ENCODE results near the gene LY6G6F. TPM values are rescaled to one million over a fixed set of nuclear protein-coding genes. Genes with fewer than 3 reads are reported as not detected.

Gene LY6G6F
- polyA plus RNA-seq, 1 of the 3 experiments (the other 2 are of a cell fraction): not detected

- ChIA-PET CTCF (interaction anchor here (0.7 to 1.6 kb wide), 5 partner anchors 52 to 147 kb away, joined by 3 to 4 read pairs (median 4); partner anchors contain the start of gene VARS1), POLR2A (no interaction called here)
- Histone ChIP-seq H3K27ac (ENCODE audit: low read depth in 2 of 2, low read length in 1 of 2) (no peak overlapping the region), H3K9me3 (no peaks in the 10 kb centered on the region), H3K4me1 (ENCODE audit: control insufficient read depth in 1 of 2, insufficient read depth in 2 of 2, low read depth in 1 of 2, low read length in 1 of 2) (peaks cover 3 to 7% of the 10 kb centered on the region in 2 experiments; a peak in 2 of 4 replicates), H3F3A (replicated peaks; ENCODE audit: insufficient read depth) (no peaks in the 10 kb centered on the region), H3K36me3 (replicated peaks in 1 of 2; ENCODE audit: control insufficient read depth in 1 of 2, insufficient read depth in 2 of 2, low read length in 1 of 2) (peaks cover under 1 to 18% of the 10 kb centered on the region in 2 experiments), H3K4me3 (ENCODE audit: low read depth in 2 of 2, low read length in 1 of 2) (no peak overlapping the region), H3K79me2 (ENCODE audit: insufficient read depth) (no peaks in the 10 kb centered on the region), H4K20me1 (ENCODE audit: insufficient read depth) (no peaks in the 10 kb centered on the region), H3K4me2 (no peak overlapping the region), H3K27me3 (ENCODE audit: insufficient read depth) (no peaks in the 10 kb centered on the region), H2AFZ (ENCODE audit: low read depth) (no peak overlapping the region), H3K9ac (no peak overlapping the region), H3K9me2 (no peaks in the 10 kb centered on the region)
- WGBS (ENCODE audit: low lambda C conversion rate): 94% methylated on average over 13 of the region's 13 CpGs
- TF ChIP-seq ELF1 (IDR thresholded peaks at IDR 0.05): no peak
- no peak for TF ChIP-seq FOSL2 (IDR thresholded peaks at IDR 0.05; ENCODE audit: borderline replicate concordance, low read depth)
- TF ChIP-seq CTCF (IDR thresholded peaks at IDR 0.05): no peak
- no peak for TF ChIP-seq POLR2AphosphoS5 (IDR thresholded peaks at IDR 0.05; ENCODE audit: low read depth, low read length)
- no peak for TF ChIP-seq IRF3 (IDR thresholded peaks at IDR 0.05; ENCODE audit: low read depth, low read length)
- TF ChIP-seq CHD2 (IDR thresholded peaks at IDR 0.05; ENCODE audit: low read length, partially characterized antibody): no peak
- TF ChIP-seq EP300 (IDR thresholded peaks at IDR 0.05; ENCODE audit: borderline replicate concordance in 1 of 2, low read depth in 1 of 2, low read length in 1 of 2): no peak
- TF ChIP-seq YY1 (IDR thresholded peaks at IDR 0.05; ENCODE audit: low read depth): no peak
- TF ChIP-seq PBX3 (IDR thresholded peaks at IDR 0.05): no peak
- no peak for TF ChIP-seq RFX5 (IDR thresholded peaks at IDR 0.05; ENCODE audit: low read length)
- TF ChIP-seq GABPA (IDR thresholded peaks at IDR 0.05; ENCODE audit: low read depth): no peak
- no peak for TF ChIP-seq SIN3A (IDR thresholded peaks at IDR 0.05; ENCODE audit: borderline replicate concordance, low read depth, low read length)
- no peak for TF ChIP-seq RXRA (IDR thresholded peaks at IDR 0.05; ENCODE audit: borderline replicate concordance, low read depth)
- no peak for TF ChIP-seq ZBTB33 (IDR thresholded peaks at IDR 0.05; ENCODE audit: borderline replicate concordance, low read depth)
- no peak for TF ChIP-seq RCOR1 (IDR thresholded peaks at IDR 0.05; ENCODE audit: low read length)
- TF ChIP-seq JUND (IDR thresholded peaks at IDR 0.05): no peak
- TF ChIP-seq EZH2phosphoT487 (IDR thresholded peaks at IDR 0.05; ENCODE audit: borderline replicate concordance, low read depth): no peak
- no peak for TF ChIP-seq TAF1 (IDR thresholded peaks at IDR 0.05; ENCODE audit: borderline replicate concordance, low read depth, low read length)
- no peak for DNase-seq
Observed at GRCh38 chr6:31683591-31683990, 23.1 kb upstream of the LY6G6F start.
